Measurements from ENCODE around the gene ATRN.

DNA sequence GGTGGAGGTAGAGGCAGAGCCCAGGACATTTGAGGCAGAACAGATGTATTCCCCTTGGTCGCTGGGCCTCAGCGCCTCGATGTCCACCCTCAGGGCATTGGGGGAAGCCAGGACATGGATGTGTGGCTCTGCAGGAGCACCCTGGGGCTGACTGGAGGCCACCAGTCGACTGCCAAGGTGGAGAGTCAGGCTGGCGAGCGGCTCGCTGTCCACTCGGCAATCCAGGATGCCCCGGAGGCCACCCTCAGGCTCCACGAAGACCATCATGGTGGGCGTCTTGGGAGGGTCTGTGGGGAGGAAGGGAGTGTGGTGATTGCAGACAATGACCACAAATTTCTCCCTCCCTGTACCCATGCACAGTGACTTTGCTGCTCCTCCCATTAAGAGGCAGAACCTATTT, 219.2 kb downstream of the ATRN start:
- TF ChIP-seq, protein P1, sequence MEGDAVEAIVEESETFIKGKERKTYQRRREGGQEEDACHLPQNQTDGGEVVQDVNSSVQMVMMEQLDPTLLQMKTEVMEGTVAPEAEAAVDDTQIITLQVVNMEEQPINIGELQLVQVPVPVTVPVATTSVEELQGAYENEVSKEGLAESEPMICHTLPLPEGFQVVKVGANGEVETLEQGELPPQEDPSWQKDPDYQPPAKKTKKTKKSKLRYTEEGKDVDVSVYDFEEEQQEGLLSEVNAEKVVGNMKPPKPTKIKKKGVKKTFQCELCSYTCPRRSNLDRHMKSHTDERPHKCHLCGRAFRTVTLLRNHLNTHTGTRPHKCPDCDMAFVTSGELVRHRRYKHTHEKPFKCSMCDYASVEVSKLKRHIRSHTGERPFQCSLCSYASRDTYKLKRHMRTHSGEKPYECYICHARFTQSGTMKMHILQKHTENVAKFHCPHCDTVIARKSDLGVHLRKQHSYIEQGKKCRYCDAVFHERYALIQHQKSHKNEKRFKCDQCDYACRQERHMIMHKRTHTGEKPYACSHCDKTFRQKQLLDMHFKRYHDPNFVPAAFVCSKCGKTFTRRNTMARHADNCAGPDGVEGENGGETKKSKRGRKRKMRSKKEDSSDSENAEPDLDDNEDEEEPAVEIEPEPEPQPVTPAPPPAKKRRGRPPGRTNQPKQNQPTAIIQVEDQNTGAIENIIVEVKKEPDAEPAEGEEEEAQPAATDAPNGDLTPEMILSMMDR (IDR thresholded peaks at IDR 0.05; ENCODE audit: low read length): no peak
- TF ChIP-seq EZH2 (IDR thresholded peaks at IDR 0.05; ENCODE audit: borderline replicate concordance, low read length): no peak

Data from OCI-LY1 (cell line).